Measurements from ENCODE around the gene TDRD7.
"Not testable (repeated sequence)": the region's sequence is repeated elsewhere in the genome, so short reads cannot be mapped to it uniquely, and the experiment has no call there.

TDRD7 gene

DNA sequence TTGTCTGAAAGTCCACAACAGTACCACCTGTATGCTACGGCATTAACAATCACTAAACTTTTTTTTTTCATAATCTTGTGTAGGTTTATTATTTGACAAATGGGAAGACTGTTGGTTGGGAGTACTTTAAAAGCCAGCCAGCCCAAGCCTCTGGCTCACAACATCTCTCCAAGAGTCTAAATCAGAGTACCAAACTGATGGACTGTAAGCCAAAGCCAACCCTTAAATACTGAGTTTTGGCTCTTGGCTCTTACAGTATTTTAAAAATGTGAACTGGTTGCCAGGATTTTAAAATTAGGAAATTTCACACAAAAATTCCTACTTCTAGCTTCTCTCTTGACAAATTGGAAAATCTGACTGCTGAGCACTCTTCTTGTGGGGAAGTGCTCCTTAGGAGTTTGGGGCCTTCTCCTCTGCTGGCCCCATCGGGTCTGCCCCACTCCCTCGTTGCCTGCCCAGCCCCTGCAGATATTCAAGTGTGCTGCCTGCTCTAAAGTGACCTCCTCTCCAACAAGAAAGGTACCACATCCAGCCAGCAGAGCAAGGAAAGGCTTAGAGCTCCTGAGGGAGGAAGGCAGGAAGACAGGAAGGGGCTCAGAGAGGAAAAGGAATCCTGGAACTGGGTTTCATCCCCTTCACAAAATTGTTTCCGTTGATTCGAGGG, 67.7 kb downstream of the TDRD7 start:
- DNase-seq (ENCODE audit: low spot score) = no peak

DNA sequence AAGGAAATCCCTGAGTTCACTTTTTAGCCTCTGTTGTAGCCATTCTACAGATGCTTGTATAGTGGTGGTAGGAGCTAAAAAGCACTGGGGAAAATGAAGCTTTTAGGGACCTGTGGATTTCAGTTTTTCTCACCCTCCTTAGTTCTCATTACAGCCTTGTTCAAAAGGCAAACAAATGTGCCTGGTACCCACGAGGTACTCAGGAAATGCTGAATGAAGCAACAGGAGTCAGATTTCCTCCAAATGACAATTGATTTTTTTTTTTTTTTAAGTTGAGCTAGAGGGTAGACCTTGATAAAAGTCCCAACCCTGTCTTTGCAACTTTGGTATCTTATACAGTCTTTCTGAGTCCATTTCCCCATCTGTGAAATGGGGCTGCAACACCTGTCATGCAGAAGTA, 68.3 kb downstream of the TDRD7 start:
- no peak for DNase-seq (ENCODE audit: low spot score)

DNA sequence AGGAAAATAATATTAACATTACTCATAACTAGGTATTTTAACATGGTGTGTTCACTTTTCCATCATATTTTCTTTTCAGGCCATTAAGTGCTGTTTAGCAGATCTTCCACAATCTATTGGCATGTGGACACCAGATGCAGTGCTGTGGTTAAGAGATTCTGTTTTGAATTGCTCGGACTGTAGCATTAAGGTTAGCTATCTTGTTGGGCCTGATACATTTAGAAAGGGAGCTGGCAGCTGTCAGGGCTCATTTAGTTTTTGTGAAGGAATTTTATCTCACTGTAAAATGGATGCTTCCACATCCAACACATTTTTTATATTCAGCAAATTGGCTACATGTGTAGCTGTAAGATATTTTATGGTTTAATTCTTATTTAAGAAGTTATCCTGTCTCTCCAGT, 68.9 kb downstream of the TDRD7 start:
- DNase-seq (ENCODE audit: low spot score) = no peak

DNA sequence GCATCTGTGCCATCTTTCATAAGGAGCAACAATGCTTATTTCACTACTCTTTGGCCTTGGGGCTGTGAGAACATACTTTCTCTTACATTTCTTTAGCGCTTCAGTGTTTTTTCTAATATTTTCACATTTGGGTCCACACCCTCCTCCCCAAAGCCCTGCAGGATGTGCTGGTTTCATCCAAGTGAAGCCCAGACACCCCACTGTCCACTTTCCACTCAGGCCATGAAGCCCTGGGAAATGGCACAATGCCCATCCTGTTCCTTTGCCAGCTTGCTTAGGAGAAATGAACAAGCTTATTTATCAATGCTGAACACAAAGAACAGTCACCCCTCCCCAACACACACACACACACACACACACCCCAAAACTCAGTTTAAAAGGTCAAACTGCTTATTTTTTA, 72.2 kb downstream of the TDRD7 start:
- DNase-seq (ENCODE audit: low spot score) = no peak

DNA sequence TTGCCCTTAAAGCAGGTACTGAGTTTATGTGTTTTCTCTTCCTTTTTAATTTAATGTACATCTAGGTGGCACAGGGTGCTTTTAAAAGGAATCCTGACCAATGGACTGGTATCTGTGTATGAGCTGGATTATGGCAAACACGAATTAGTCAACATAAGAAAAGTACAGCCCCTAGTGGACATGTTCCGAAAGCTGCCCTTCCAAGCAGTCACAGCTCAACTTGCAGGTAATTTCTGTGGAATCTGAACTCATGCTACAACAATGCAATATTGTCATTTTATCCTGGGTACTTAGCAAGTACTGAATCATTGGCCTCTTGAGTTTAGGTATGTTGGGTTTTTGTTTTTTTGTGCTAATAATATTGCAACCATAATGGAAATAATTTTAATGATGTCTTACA, 75.2 kb downstream of the TDRD7 start:
- DNase-seq (ENCODE audit: low spot score) = no peak

DNA sequence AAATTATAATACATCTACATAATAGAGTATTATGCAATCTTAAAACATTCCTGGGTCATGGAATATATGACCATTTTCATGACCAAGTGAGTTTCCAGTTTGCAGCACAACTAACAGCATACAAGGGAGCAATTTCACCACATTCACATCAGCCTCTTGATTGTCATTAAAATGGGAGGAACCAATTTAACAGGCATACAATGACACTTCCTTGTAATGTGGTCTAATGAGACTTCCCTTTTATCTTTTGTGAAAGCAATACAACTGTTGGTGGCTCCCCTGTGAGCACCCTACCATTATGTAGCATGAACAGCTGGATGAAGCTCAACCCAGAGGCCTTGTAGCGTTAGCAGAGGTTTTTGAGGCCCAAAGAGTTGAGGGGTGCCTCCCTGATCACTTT, 76.0 kb downstream of the TDRD7 start:
- no peak for DNase-seq (ENCODE audit: low spot score)

DNA sequence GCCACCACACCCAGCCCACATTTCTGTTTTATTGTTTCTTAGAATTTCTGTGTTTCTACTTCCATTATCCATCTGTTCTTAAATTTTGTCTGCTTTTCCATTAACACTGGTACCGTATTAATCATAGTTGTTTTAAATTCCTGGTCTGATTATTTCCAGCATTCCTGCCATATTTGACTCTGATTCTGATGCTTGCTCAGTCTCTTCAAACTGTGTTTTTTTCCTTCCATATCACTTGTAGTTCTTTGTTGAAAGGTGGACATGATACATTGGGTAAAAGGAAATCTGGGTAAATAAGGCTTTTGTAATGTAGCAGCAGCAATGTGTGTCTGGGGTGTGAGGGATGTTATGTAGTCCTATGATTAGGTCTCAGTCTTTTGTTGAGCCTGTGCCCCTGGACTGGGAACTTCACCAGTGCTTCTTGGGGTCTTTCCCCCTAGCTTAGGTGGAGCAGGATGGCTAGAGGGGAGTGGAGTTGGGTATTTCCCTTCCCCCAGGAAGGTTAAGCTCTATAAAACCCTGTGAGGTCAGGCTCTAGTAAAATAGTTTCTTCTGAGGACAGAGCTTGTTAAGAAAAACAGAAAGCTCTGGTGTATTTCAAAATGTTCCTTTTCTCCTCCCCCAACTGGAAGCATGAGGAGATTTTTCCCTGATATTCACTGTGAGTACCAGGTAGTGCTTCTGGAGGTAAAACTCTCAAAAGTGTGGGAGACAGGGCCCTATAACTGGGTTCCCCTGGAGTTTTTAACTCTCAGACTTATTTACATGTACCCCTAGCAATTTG, 79.5 kb downstream of the TDRD7 start:
- DNase-seq (ENCODE audit: low spot score) = no peak

DNA sequence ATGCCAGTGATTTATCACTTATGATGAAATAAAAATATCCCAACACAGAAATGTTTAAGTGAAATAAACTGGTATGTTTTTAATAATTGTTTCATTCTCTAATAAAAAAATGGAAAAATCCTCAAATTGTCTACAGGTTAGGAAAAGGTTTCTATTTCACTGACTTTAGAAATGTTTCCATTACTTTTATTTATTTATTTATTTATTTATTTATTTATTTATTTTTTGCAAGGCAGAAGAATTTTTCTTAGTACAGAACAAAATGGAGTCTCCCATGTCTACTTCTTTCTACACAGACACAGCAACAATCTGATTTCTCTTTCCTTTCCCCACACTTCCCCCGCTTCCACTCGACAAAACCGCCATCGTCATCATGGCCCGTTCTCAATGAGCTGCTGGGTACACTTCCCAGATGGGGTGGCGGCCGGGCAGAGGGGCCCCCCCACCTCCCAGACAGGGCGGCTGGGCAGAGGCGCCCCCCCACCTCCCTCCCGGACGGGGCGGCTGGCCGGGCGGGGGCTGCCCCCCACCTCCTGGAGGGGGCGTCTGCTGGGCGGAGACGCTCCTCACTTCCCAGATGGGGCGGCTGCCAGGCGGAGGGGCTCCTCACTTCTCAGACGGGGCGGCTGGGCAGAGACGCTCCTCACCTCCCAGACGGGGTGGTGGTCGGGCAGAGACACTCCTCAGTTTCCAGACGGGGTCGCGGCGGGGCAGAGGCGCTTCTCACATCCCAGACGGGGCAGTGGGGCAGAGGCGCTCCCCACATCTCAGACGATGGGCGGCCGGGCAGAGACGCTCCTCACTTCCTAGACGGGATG, 85.9 kb downstream of the TDRD7 start:
- DNase-seq (ENCODE audit: low spot score) = not testable (repeated sequence)

DNA sequence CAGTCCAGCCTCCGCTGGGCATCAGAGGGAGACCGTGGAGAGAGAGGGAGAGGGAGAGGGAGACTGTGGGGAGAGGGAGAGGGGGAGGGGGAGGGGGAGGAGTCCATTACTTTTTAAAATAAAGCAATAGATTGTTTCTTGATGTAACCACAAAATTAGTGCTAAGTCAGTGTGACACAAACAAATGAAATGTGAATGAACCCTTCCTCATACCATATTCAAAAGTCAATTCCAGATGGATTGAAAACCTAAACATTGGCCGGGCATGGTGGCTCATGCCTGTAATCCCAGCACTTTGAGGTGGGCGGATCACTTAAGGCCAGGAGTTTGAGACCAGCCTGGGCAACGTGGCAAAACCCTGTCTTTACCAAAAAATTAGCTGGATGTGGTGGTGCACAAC, 87.0 kb downstream of the TDRD7 start:
- not testable (repeated sequence) for DNase-seq (ENCODE audit: low spot score)

DNA sequence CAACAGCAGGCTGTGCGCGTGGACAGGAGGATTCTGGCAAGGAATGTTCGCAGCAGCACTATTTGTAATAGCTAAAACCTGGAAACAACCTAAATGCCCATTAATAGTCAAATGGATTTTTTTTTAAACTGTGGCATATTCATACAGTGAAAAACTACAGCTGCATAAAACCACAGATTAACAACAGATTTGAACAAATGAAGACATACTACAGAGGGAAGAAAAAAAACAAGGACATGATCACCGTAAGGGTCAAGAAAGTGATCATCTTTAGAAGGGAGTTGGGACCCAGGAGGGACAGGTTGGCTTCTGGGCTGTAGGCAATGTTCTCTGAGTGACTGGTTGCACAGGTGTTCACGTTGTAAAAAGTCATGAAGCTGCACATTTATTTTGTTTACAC, 88.4 kb downstream of the TDRD7 start:
- no peak for DNase-seq (ENCODE audit: low spot score)

DNA sequence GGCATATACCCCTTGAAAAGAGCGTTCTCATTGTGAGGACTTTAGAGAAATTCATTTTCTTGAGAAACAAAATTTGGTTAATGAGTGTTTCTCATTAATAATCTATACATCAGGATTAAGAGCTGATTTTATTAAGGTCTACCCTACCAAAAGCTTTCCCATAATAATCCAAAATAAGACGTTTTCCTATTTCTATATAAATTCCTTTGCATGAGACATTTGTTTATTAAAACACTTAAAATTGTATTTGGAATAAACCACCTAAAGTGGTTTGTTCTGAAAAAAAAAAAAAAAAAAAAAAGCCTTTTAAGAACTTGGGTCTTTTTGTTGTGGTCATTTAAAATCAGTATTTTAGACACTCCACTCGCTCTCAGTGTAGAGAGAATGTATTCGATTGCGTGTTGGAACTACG, 88.9 kb downstream of the TDRD7 start:
- DNase-seq (ENCODE audit: low spot score) = no peak

DNA sequence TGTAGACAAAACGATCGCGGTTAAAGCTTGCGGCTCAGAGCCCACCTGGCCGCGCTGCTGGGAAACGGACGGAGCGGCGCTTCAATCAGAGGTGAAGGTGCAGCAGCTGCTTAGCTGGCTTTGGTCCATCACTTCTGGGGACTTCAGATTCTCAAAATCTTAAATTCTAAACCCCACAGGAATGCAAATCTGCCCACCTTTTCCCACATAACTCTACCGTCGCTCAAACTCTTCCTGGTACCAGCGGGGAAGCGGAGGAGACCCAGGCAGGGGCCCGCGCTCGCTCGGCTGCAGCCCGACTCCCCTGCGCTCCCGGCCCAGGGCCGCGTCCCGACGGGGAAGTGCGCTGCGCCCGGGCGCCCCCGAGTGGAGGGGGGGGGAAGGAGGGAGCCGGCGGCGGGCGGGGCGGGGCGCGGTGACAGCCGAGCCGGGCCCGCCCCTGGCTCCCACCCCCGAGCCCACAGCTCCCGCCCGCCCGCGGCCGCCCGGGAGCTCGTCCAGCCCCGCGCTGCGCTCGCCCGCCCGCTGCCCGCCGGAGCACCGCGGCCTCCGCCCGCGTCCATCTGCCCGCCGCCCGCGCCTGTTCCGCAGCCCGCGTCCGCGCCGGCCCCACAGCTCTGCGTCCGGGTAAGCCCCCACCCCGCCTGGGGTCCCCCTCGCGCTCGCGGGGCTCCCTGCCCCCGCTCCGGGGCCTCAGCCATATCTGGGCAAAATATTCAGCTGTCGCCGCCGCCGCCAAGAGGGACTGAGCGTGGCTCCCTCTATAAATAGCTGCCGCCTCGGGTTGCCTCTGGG, 89.5 kb downstream of the TDRD7 start, which contains the start of gene TMOD1:
Gene TMOD1 (plus strand): TSS at position 490 of the 795 bp plus-strand sequence. CDS start 22,523 bp downstream, outside the sequence.
- DNase-seq (ENCODE audit: low spot score) = no peak

DNA sequence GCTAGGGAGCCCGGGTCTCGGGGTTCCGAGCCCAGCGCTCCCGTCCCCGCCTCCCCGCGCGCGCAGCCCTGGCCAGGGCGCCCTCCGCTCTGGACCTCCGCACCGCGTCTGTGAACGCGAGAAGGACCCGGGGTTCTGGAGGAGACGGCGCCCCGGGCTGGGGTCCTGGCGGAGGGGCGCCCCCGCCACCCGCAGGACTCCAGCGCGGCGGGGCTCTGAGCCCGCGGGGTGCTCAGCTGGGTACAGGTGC, 90.0 kb downstream of the TDRD7 start:
- no peak for DNase-seq (ENCODE audit: low spot score)

DNA sequence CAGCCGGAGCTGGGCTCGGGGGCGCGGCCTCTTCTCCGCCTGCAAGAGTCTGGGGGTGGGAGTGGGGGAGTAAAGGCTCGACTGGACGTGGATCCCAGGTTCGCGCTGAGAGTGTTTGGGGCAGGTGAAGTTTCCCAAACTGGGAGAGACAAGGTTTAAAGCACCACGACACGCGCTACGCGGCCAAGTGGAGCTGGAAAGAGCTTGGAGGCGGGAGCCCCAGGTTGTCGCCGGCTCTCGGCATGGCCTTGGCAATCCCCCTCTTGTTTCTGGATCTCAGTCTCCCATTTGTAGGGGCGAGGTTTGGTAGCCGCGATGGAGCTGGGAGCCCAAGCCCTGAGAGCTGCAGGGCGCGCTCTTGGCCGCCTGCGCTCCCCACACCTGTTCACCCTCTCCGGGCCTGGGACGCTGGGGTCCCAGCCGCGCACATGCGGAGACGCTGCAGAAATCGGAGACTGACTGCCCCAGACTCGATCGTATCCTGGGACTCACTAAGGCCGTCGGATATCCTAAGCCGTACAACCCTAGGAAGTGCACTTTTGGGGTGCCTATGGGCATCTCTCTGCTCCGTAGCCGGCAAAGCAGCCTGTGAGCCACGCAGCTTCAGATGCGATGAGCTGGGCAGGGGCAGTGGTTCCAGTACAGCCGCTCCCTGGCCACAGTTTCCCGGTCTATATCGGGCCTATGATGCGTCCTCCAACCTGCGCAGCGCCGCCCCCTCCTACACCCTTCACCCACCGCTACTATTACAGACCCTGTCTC, 90.5 kb downstream of the TDRD7 start:
- DNase-seq (ENCODE audit: low spot score) = no peak

DNA sequence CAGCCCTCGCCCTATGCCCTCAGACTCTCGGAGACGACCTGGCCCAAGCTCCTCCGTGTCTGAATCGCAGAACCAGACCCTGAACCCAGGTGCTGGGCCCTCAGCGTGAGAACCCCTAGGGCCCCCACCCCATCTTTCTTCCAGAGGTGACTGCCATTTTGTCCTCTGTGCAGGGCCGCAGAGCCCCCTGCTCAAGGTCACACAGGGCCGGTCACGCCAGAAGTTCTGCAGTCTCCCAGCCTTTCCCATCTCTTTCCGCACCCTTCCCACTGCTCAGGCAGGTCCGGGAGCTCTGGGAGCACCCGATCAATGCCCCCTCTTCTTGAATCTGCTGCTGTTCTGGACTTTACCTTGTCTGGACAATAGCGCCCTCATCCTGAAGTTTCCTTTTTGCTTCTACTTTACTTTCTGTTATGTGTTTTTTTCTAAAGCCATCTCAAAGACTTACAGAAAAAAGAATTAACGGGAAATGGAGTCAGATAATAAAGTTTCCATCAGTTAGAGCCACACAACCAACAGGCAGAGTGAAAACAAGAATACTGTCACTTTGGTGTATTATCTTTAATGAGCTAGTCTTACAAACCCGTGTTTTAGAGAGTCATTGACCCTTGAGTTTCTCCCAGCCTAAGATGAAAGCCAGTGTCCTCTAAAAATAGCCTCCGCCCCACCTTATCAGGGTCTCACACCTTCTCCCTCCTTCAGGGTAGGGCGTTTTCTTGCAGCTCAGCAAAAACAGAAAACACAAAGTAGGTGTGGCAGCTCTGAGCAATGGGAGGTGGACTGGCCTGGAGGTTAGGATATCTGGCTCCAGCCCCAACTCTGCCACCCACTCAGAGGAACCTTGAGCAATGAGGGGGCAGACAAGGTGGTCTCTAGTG, 91.3 kb downstream of the TDRD7 start:
- no peak for DNase-seq (ENCODE audit: low spot score)

DNA sequence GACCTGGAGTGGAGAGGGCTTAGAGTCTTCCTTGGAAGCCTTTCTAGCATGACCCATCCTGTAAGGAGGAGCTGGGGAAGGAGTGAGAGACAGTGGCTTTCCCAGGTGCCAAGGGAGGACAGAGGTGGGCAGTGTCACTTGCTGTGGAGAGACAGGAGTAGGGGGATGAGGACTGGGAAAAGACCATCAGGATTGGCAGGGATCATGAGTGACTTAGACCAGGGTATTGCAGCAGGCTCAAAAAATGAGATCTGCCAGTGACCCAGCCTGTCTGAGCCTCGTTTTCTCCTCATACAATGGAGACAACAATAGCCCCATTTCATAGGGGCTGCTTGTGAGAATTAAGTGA, 91.9 kb downstream of the TDRD7 start:
- DNase-seq (ENCODE audit: low spot score) = no peak

DNA sequence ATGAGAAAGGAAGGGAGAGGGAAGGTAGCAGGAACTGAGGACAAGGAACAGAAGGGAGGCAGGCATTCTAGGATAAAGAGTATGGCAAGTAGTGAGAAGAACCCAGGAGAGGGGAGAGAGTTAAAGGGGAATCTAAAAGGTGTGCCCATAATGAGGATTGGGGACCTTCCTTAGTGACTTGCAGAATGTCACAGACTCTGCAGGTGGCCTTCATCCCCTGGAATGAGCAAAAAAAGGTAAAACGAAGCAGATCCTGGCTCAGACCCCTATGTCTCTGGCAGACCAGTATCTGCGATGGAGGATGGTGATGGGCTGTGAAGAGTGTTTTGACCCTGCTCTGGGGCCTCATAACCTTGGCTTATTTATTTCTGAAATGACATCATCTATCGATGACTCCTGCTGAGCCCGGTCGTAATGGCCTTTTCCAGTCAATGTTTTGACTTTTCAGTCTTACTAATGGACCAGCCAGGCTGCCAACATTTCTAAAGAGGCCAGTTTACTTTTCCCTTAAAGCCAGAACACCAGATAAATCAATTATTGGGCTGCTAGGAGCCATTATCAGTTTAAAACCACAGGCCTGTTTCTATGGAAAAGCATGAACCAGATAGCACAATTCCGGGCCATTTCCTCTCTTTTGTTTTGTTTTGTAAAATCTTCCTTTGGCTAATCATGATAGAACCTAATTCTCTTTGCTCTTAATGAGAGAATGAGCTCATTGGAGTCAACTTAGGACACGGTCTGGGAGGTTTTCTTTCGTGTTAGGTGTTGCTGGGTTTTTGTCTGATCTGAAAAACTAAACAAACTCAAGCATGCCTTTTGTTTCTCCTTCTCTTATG, 92.7 kb downstream of the TDRD7 start:
- DNase-seq (ENCODE audit: low spot score) = no peak

DNA sequence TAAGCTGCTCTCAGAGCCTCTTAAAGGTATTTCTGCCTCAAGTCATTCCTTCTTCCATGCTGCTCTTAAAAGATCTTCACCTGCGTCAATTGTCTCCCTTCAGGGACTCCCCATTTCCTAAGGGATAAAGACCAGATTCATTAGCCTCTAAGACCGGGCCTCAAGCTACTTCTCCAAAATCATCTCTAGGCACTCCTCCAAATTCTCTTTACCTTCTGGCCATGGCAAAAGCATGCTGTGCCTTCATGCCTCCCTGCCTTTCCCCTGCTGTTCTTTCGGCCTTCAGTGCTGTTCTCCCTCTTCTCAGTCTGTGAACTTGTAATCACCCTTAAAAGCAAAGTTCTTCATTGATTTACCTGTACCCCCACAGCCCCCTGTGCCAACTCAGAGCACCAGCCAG, 93.9 kb downstream of the TDRD7 start:
- DNase-seq (ENCODE audit: low spot score) = no peak

DNA sequence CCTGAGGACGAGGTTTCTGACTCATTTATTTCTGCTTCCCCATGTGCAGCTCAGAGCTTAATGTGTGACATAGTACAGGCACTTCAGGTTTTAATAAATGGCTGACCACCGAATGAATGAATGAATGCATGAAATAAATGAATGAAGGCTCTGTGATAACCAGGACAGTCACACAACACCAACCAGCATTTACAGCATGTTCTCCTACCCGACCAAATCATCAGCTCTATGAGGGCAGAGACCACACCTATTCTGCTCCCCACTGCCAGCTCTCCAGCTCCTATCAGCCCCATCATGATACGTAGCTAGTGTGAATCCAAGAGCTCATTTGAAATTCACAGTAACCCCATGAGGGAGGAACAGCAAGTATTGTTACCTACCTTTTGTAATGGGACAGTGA, 94.4 kb downstream of the TDRD7 start:
- no peak for DNase-seq (ENCODE audit: low spot score)

DNA sequence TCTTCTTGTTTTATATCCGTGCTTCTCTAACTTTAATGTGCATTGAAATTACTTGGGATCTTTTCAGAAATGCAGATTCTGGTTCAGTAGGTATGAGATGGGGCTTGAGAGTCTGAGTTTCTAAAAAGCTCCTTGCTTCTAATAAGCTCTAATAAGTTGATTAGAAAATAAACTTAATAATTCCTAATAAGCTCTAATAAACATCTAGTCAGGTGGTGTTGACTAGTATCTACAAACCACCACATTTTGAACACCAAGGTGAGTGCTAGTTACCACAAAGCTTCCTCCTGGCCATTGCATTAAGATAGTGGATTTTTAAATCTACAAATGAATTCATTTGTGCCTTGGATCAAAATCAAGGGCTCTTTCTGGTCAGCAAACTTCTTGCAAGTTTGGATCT, 94.9 kb downstream of the TDRD7 start:
- DNase-seq (ENCODE audit: low spot score) = no peak
